Mesothelial cell of epicardium (in vitro differentiated cells): Measurements from ENCODE around the gene ACCSL. TPM values are rescaled to one million over a fixed set of nuclear protein-coding genes. Genes with fewer than 3 reads are reported as not detected.

Experiments used
- DNase-seq, 2 experiments: peaks; one replicate each; pipeline ENCODE4 v3.0.0; 2021; ENCODE audit warnings: low spot score in 2 of 2; ENCODE audit not compliant: unreplicated experiment in 2 of 2
- H3K27ac Mint-ChIP-seq: 2 replicates; pipeline ENCODE4 v1.8.0; 2021; ENCODE audit warnings: mixed read lengths
- H3K27me3 Mint-ChIP-seq: 2 replicates; pipeline ENCODE4 v1.8.0; 2021; ENCODE audit warnings: low read depth, mixed read lengths
- H3K36me3 Mint-ChIP-seq: 2 replicates; pipeline ENCODE4 v1.8.0; 2021; ENCODE audit warnings: mixed read lengths
- H3K4me1 Mint-ChIP-seq: 2 replicates; pipeline ENCODE4 v1.8.0; 2021; ENCODE audit warnings: mixed read lengths
- H3K4me3 Mint-ChIP-seq: 2 replicates; pipeline ENCODE4 v1.8.0; 2021; ENCODE audit warnings: mild to moderate bottlenecking, moderate library complexity, mixed read lengths
- H3K9me3 Mint-ChIP-seq: 2 replicates; pipeline ENCODE4 v1.8.0; 2021; ENCODE audit warnings: mixed read lengths
- total RNA-seq: library from RNA; stranded (reverse); gene quantifications from 3 replicates; pipeline ENCODE4 v1.2.1, GENCODE V29; 2021
- TF ChIP-seq, protein P1 (sequence below): fragments of 200-600 bp; sonication (generic); IDR thresholded peaks from one replicate; pipeline ENCODE4 v1.5.0; 2021; ENCODE audit warnings: antibody characterized with exemption; ENCODE audit not compliant: unreplicated experiment

Gene ACCSL
- total RNA-seq, 1 donor from 2014 or later: not detected

DNA sequence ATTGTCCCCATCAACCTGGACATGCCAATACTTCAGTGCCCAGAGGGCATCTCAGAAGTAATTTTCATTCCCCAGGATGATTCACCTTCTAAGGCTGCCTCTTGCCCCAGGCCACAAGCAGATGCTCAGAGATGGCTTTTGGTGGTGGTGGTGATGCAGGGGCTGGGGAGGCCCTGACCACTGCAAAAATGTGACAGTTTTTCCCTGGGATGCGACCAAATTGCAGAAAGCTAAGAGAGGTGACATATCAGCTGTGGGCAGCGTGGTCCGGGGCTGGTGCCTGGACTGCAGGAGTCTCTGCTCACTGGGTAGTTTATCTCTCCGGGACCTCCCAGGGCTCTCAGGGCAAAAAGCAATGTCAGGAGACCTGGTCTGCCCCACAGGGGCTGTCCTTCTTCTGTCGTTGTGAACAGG is 39.7 kb upstream of the ACCSL start:
- TF ChIP-seq, protein P1, sequence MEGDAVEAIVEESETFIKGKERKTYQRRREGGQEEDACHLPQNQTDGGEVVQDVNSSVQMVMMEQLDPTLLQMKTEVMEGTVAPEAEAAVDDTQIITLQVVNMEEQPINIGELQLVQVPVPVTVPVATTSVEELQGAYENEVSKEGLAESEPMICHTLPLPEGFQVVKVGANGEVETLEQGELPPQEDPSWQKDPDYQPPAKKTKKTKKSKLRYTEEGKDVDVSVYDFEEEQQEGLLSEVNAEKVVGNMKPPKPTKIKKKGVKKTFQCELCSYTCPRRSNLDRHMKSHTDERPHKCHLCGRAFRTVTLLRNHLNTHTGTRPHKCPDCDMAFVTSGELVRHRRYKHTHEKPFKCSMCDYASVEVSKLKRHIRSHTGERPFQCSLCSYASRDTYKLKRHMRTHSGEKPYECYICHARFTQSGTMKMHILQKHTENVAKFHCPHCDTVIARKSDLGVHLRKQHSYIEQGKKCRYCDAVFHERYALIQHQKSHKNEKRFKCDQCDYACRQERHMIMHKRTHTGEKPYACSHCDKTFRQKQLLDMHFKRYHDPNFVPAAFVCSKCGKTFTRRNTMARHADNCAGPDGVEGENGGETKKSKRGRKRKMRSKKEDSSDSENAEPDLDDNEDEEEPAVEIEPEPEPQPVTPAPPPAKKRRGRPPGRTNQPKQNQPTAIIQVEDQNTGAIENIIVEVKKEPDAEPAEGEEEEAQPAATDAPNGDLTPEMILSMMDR: no peak
- Mint-ChIP-seq H3K27me3 (peaks cover 13% of the 10 kb centered on the region), H3K4me1 (peaks cover 12% of the 10 kb centered on the region), H3K4me3 (no peak overlapping the region), H3K27ac (no peak overlapping the region), H3K36me3 (no peaks in the 10 kb centered on the region), H3K9me3 (no peaks in the 10 kb centered on the region)
- peak in 1 of 2 experiments; percentile 25 for DNase-seq

DNA sequence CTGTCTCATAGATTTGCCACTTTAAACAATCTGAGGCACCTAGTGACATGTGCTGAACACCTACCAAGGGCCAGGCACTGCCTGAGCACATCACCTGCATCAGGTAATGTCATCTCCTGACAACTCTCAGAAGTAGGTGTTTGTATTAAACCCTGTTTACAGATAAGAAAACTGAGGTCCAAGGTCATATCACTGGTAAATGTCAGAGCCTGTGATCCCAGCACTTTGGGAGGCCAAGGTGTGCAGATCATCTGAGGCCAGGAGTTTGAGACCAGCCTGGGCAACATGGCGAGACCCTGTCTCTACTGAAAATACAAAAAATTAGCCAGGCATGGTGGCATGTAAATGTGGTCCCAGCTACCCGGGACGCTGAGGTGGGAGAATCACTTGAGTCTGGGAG is 39.1 kb upstream of the ACCSL start:
- TF ChIP-seq, protein P1: no peak
- Mint-ChIP-seq H3K9me3 (no peaks in the 10 kb centered on the region), H3K4me3 (no peak overlapping the region), H3K4me1 (peaks cover 12% of the 10 kb centered on the region), H3K27me3 (peaks cover 13% of the 10 kb centered on the region), H3K36me3 (no peaks in the 10 kb centered on the region), H3K27ac (no peak overlapping the region)
- DNase-seq: peak in 1 of 2 experiments; percentile 6

DNA sequence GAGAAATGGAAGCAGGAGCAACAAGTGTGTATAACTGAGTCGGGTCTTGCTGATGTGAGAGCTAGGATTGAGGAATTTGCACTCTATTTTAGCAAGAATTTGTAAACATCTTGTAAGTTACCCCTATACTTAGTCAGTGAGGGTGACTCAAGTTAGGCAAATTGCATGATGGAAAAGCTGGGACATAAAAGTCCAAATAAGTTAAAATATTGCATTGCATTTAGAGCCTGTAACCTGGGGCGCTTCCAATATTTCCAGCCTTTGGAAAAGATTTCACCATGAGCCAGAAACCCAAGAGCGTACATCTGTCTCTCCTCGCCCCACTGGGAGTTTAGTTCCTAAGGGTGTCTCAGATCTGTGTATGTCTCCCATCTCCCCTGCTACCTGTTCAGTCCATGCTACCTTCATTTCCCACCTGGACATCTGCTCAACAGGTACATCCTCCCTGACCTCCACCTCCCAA is 37.0 kb upstream of the ACCSL start:
- peaks cover 4% of the 10 kb centered on the region for H3K4me1 Mint-ChIP-seq
- no peak for DNase-seq
- H3K27me3 Mint-ChIP-seq: peaks cover 13% of the 10 kb centered on the region
- no peak overlapping the region for H3K27ac Mint-ChIP-seq
- TF ChIP-seq, protein P1: no peak
- H3K36me3 Mint-ChIP-seq: no peaks in the 10 kb centered on the region
- H3K9me3 Mint-ChIP-seq: no peaks in the 10 kb centered on the region
- H3K4me3 Mint-ChIP-seq: no peak overlapping the region

DNA sequence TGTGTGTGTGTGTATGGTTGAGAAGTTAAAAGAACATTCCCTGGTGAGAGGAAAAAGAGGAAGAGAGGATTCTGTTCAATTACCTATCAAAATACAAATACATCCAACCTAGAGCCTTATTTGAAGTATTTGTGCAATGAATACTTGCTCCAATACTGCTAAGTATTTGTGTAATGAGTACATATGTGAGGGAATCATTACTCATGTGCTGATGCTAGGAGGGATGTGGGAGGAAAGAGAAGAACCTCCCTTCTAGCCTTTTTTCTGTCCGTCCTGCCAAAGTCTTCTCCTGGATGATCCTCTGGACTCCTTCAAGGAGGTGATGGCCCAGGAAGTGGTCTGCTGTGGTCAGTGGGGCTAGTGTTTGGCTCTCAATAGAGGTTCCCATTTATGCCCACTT is 36.0 kb upstream of the ACCSL start:
- peaks cover 4% of the 10 kb centered on the region for H3K4me1 Mint-ChIP-seq
- H3K27me3 Mint-ChIP-seq: peaks cover 14% of the 10 kb centered on the region
- TF ChIP-seq, protein P1: no peak
- no peaks in the 10 kb centered on the region for H3K36me3 Mint-ChIP-seq
- H3K27ac Mint-ChIP-seq: no peak overlapping the region
- DNase-seq: no peak
- H3K9me3 Mint-ChIP-seq: no peaks in the 10 kb centered on the region
- no peak overlapping the region for H3K4me3 Mint-ChIP-seq

DNA sequence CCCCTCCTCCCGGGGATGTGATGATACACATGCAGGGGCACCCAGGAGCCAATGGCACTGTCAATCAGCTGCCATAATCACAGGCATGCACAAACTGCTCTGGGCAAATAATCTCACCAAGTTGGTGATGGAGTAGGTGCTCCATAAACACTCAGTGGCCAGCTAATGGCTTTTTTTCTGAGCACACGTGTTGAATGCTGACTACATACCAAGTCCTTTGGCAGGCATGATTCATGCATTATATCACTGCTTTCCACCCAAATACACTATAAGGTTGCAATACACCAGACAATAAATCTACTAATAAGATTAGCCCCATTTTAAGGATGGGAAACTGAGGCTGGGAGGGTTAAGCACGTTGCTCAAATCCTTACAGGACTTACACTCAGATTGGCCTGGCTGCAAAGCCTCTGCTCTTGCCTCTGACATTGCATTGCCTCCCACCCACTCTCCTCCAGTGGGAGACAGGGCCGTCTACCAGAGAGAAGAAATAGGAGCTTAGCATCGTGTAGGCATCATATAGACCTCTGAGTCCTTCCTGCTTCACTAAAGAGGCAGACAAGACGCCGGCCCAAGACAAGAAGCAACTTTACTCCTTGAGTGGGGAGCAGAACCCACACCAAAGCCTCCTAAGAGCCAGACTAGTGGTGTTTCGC is 32.7 kb upstream of the ACCSL start:
- no peaks in the 10 kb centered on the region for H3K9me3 Mint-ChIP-seq
- DNase-seq: peak in 1 of 2 experiments; percentile 29
- H3K36me3 Mint-ChIP-seq: no peaks in the 10 kb centered on the region
- TF ChIP-seq, protein P1: no peak
- H3K27ac Mint-ChIP-seq: no peak overlapping the region
- H3K27me3 Mint-ChIP-seq: peaks cover 34% of the 10 kb centered on the region
- no peaks in the 10 kb centered on the region for H3K4me1 Mint-ChIP-seq
- no peak overlapping the region for H3K4me3 Mint-ChIP-seq
